SK-N-MC (cell line): Measurements from ENCODE around the gene KCNMA1.

Experiments used
- EZH2 ChIP-seq: fragments of 200-600 bp; sonication (generic); IDR thresholded peaks from one replicate; pipeline ENCODE4 v1.6.1; 2017; ENCODE audit warnings: antibody characterized with exemption
- FOXP2 ChIP-seq: optimal IDR thresholded peaks from 2 replicates; pipeline ENCODE3; 2011; ENCODE audit warnings: mild to moderate bottlenecking, moderate library complexity; ENCODE audit not compliant: insufficient read depth; ENCODE audit errors: extremely low read length, control extremely low read depth
- POLR2AphosphoS5 ChIP-seq: IDR thresholded peaks from 2 replicates; pipeline ENCODE4 v1.6.1; 2012; ENCODE audit warnings: mild to moderate bottlenecking, low read depth, low read length, borderline replicate concordance

DNA sequence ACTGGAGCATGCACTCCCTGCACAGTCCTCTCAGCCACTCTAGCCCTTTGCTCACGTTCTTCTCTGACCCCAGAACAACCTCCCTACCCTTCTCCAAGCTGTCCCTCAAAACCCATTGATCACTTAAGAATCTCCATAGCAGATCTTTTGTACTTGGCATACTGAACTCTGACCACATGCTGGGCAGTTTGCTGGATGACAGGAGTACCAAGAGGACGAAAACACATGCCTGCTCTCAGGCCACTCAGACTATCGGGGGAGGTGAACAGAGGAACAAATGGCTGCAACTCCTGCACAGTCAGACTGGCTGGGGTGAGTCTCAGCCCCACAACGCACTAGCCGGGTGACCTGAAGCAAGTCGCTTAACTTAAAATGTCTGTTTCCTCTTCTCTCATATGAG lies 52.7 kb downstream of the KCNMA1 start:
- no peak for TF ChIP-seq EZH2
- no peak for TF ChIP-seq FOXP2
- TF ChIP-seq POLR2AphosphoS5 = no peak
